ENCODE measurements around the gene IL31RA. TPM values are rescaled to one million over a fixed set of nuclear protein-coding genes. Genes with fewer than 3 reads are reported as not detected.

IL31RA gene
- total RNA-seq, 1 experiment from 2014 or later: 0.24 TPM

GRCh38 chr5:55853041-55853670, 2.0 kb downstream of the IL31RA start:
- no peak overlapping the region for H3K4me3 ChIP-seq (ENCODE audit: low read depth, low read length, poor library complexity, severe bottlenecking)
- POLR2A ChIA-PET (ENCODE audit: low non-redundant PET): no interaction called here
- no TSS peak for BruUV-seq (replicated peaks)
- intact Hi-C loops (cut with micrococcal nuclease; ENCODE audit: unreplicated experiment): no loop called here
- DNase-seq (ENCODE audit: low spot score): no peak
- no peaks in the 10 kb centered on the region for H3K4me1 ChIP-seq (ENCODE audit: insufficient read depth, low read length, poor library complexity, severe bottlenecking)
- peaks cover under 1% of the 10 kb centered on the region for H3K27me3 ChIP-seq (replicated peaks; ENCODE audit: insufficient read depth, low read depth, low read length, poor library complexity)
- H3K9me3 ChIP-seq (ENCODE audit: low read depth, low read length, poor library complexity, severe bottlenecking): no peaks in the 10 kb centered on the region
- no peak for TF ChIP-seq EZH2 (IDR thresholded peaks at IDR 0.05; ENCODE audit: borderline replicate concordance, low read depth, low read length, poor library complexity, severe bottlenecking)
- TF ChIP-seq, protein P1, sequence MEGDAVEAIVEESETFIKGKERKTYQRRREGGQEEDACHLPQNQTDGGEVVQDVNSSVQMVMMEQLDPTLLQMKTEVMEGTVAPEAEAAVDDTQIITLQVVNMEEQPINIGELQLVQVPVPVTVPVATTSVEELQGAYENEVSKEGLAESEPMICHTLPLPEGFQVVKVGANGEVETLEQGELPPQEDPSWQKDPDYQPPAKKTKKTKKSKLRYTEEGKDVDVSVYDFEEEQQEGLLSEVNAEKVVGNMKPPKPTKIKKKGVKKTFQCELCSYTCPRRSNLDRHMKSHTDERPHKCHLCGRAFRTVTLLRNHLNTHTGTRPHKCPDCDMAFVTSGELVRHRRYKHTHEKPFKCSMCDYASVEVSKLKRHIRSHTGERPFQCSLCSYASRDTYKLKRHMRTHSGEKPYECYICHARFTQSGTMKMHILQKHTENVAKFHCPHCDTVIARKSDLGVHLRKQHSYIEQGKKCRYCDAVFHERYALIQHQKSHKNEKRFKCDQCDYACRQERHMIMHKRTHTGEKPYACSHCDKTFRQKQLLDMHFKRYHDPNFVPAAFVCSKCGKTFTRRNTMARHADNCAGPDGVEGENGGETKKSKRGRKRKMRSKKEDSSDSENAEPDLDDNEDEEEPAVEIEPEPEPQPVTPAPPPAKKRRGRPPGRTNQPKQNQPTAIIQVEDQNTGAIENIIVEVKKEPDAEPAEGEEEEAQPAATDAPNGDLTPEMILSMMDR (conservative IDR thresholded peaks at IDR 0.05; ENCODE audit: low read depth, low read length): no peak
- no peak overlapping the region for H3K27ac ChIP-seq (ENCODE audit: low read depth, low read length, poor library complexity, severe bottlenecking)
- no peaks in the 10 kb centered on the region for H3K36me3 ChIP-seq (ENCODE audit: insufficient read depth, low read length, poor library complexity, severe bottlenecking)
- CTCF ChIA-PET: no interaction called here

GRCh38 chr5:55853818-55854217, 2.7 kb downstream of the IL31RA start:
- intact Hi-C loops (cut with micrococcal nuclease; ENCODE audit: unreplicated experiment): no loop called here
- no peak overlapping the region for H3K4me3 ChIP-seq (ENCODE audit: low read depth, low read length, poor library complexity, severe bottlenecking)
- peaks cover 4% of the 10 kb centered on the region for H3K27me3 ChIP-seq (replicated peaks; ENCODE audit: insufficient read depth, low read depth, low read length, poor library complexity)
- no TSS peak for BruUV-seq (replicated peaks)
- no peaks in the 10 kb centered on the region for H3K36me3 ChIP-seq (ENCODE audit: insufficient read depth, low read length, poor library complexity, severe bottlenecking)
- DNase-seq (ENCODE audit: low spot score): peak; percentile 17
- no peaks in the 10 kb centered on the region for H3K9me3 ChIP-seq (ENCODE audit: low read depth, low read length, poor library complexity, severe bottlenecking)
- ChIA-PET CTCF (no interaction called here), POLR2A (ENCODE audit: low non-redundant PET) (no interaction called here)
- no peak overlapping the region for H3K27ac ChIP-seq (ENCODE audit: low read depth, low read length, poor library complexity, severe bottlenecking)
- H3K4me1 ChIP-seq (ENCODE audit: insufficient read depth, low read length, poor library complexity, severe bottlenecking): no peaks in the 10 kb centered on the region
- TF ChIP-seq EZH2 (IDR thresholded peaks at IDR 0.05; ENCODE audit: borderline replicate concordance, low read depth, low read length, poor library complexity, severe bottlenecking): no peak
- TF ChIP-seq, protein P1 (conservative IDR thresholded peaks at IDR 0.05; ENCODE audit: low read depth, low read length): no peak

DNA sequence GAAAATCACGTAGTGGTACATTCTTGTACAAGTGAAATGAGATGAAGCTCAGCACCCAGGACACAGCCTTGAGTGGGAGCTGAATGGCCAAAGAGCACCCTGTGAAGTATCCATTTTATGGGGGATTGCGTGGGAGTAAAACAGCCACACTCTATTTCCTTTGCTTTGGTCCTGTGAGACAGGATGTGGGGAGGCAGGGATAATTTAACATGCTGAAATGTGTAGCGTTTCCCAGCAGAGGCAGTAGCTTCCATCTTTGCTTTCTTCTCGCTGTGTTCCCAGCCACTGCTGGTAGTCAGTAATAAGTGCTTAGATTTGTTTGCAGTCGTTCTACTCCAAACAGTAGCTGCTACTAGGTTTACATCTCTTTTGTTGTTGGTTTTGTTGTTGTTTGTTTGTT, 4.4 kb downstream of the IL31RA start:
- peak; percentile 37 for DNase-seq (ENCODE audit: low spot score)
- Histone ChIP-seq H3K9me3 (ENCODE audit: low read depth, low read length, poor library complexity, severe bottlenecking) (no peaks in the 10 kb centered on the region), H3K27ac (ENCODE audit: low read depth, low read length, poor library complexity, severe bottlenecking) (no peak overlapping the region), H3K36me3 (ENCODE audit: insufficient read depth, low read length, poor library complexity, severe bottlenecking) (no peaks in the 10 kb centered on the region), H3K4me1 (ENCODE audit: insufficient read depth, low read length, poor library complexity, severe bottlenecking) (no peaks in the 10 kb centered on the region), H3K4me3 (ENCODE audit: low read depth, low read length, poor library complexity, severe bottlenecking) (no peak overlapping the region), H3K27me3 (replicated peaks; ENCODE audit: insufficient read depth, low read depth, low read length, poor library complexity) (peaks cover 4% of the 10 kb centered on the region)
- TF ChIP-seq, protein P1 (conservative IDR thresholded peaks at IDR 0.05; ENCODE audit: low read depth, low read length): no peak
- TF ChIP-seq EZH2 (IDR thresholded peaks at IDR 0.05; ENCODE audit: borderline replicate concordance, low read depth, low read length, poor library complexity, severe bottlenecking): no peak
- ChIA-PET POLR2A (ENCODE audit: low non-redundant PET) (no interaction called here), CTCF (no interaction called here)
- intact Hi-C loops (cut with micrococcal nuclease; ENCODE audit: unreplicated experiment): no loop called here
- no TSS peak for BruUV-seq (replicated peaks)
